ENCODE measurements around the gene SMIM7.

DNA sequence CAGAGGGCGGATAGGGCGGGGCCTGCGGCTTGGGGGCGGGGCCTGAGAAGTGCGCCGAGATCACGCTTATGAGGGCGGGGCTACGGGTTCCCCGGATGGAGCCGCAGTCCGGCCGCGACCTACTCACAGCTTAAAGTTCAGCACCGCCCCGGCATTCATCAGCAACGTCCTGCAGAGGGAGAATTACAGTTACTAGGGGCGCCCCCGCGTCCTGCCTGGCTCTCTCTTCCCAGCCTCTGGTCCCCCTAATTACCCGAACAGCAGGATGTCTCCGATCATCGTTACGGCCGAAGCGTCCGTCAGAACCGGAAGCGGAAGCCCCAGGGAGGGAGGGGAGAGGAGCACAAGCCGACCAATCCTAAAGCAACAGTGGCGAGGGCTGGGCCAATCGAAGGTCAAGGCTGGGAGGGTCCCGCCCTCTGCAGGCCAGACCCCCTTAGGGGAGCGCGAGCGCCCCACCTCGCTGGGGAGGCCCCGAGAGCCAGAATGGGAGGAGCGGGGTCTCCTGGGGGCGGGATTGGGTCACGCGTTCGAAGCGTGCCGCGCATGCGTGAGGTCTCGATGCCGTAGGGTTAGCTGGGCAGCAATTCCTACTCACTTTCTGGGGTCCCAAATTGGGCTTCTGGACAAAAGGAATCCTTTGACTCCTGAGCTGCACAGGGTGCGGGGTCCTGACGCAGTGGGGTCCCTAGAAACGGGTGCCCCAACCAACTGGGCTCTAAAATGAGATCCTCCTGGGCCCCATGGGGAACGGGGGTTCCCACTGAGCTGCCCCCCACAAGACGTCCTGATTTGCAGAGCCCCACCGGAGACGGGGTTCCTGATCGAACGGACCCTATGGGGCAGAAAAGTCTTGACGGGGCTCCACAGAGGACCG is at the start of gene SMIM7:
- TF ChIP-seq, protein P1, sequence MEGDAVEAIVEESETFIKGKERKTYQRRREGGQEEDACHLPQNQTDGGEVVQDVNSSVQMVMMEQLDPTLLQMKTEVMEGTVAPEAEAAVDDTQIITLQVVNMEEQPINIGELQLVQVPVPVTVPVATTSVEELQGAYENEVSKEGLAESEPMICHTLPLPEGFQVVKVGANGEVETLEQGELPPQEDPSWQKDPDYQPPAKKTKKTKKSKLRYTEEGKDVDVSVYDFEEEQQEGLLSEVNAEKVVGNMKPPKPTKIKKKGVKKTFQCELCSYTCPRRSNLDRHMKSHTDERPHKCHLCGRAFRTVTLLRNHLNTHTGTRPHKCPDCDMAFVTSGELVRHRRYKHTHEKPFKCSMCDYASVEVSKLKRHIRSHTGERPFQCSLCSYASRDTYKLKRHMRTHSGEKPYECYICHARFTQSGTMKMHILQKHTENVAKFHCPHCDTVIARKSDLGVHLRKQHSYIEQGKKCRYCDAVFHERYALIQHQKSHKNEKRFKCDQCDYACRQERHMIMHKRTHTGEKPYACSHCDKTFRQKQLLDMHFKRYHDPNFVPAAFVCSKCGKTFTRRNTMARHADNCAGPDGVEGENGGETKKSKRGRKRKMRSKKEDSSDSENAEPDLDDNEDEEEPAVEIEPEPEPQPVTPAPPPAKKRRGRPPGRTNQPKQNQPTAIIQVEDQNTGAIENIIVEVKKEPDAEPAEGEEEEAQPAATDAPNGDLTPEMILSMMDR (IDR thresholded peaks at IDR 0.05 in 4 of 5, conservative IDR thresholded peaks at IDR 0.05 in 1 of 5) = peak in 2 of 5 experiments; percentile 8 to 27
- peak; percentile 90 to 94 for TF ChIP-seq POLR2A (IDR thresholded peaks at IDR 0.05)
